Ovary (tissue), 3 donors: ENCODE results near the gene ABHD16B.

ENCODE experiments used
- EP300 ChIP-seq: sonication (generic); formaldehyde crosslinking; IDR thresholded peaks from one replicate; pipeline ENCODE4 v1.6.1; 2017; ENCODE audit warnings: antibody characterized with exemption
- POLR2A ChIP-seq: fragments of 450-650 bp; IDR thresholded peaks from one replicate; pipeline ENCODE4 v1.6.1; 2017; ENCODE audit warnings: antibody characterized with exemption, mild to moderate bottlenecking, moderate library complexity
- TF ChIP-seq, protein P1 (sequence below), 3 donors: fragments of 450-650 bp in 2 of 3; fragments of 200-600 bp in 1 of 3; IDR thresholded peaks; one replicate each; pipeline versions ENCODE4 v1.5.1 to v1.8.0; 2016 to 2022; ENCODE audit warnings: antibody characterized with exemption in 3 of 3, mild to moderate bottlenecking in 1 of 3
- donor health status: DM: no; HTN: no; CAD: no.

- TF ChIP-seq, protein P1, sequence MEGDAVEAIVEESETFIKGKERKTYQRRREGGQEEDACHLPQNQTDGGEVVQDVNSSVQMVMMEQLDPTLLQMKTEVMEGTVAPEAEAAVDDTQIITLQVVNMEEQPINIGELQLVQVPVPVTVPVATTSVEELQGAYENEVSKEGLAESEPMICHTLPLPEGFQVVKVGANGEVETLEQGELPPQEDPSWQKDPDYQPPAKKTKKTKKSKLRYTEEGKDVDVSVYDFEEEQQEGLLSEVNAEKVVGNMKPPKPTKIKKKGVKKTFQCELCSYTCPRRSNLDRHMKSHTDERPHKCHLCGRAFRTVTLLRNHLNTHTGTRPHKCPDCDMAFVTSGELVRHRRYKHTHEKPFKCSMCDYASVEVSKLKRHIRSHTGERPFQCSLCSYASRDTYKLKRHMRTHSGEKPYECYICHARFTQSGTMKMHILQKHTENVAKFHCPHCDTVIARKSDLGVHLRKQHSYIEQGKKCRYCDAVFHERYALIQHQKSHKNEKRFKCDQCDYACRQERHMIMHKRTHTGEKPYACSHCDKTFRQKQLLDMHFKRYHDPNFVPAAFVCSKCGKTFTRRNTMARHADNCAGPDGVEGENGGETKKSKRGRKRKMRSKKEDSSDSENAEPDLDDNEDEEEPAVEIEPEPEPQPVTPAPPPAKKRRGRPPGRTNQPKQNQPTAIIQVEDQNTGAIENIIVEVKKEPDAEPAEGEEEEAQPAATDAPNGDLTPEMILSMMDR (IDR thresholded peaks at IDR 0.05), result no peak
- no peak for TF ChIP-seq POLR2A
- TF ChIP-seq EP300, result no peak
Measured at GRCh38 chr20:63895952-63896263, 34.6 kb downstream of the ABHD16B start.
